PC-9 (cell line): ENCODE measurements around the gene PRKAG2. TPM values are rescaled to one million over a fixed set of nuclear protein-coding genes. Genes with fewer than 3 reads are reported as not detected.
A peak's percentile ranks its signal among the peaks of the same experiment; 100 is the strongest.

Experiments
- BruUV-seq: library from RNA; stranded (reverse); fragments of 400-500 nt; replicated peaks from 2 replicates; lab custom pipeline; 2021; lab: Mats Ljungman, UMichigan
- CTCF ChIA-PET: fragments of 300-600 bp; sonication (Branson Sonifier 250); formaldehyde crosslinking; loops from one replicate; lab custom pipeline; 2022; ENCODE audit warnings: antibody characterized with exemption; lab: Charles Lee
- POLR2A ChIA-PET: fragments of 300-600 bp; sonication (Branson Sonifier 250); formaldehyde crosslinking; loops from one replicate; lab custom pipeline; 2022; ENCODE audit warnings: antibody characterized with exemption; ENCODE audit not compliant: unreplicated experiment; lab: Charles Lee
- DNase-seq, 2 experiments: peaks; one replicate each; pipeline versions ENCODE4 v3.0.0 to v3.0.0-alpha.2; 2015 to 2022; ENCODE audit warnings: mixed read lengths in 1 of 2
- H2AFZ ChIP-seq: fragments of 200-600 bp; sonication (generic); 2 replicates; pipeline ENCODE4 v1.8.1; 2017; ENCODE audit warnings: antibody characterized with exemption
- H3F3A ChIP-seq: fragments of 200-600 bp; sonication (generic); 2 replicates; pipeline ENCODE4 v1.8.1; 2017; ENCODE audit warnings: antibody characterized with exemption, mild to moderate bottlenecking, low read depth; ENCODE audit not compliant: insufficient read depth
- H3K27ac ChIP-seq: fragments of 200-600 bp; sonication (generic); 2 replicates; pipeline ENCODE4 v1.6.1; 2016; ENCODE audit warnings: mixed run types
- H3K27me3 ChIP-seq: fragments of 200-600 bp; sonication (generic); 2 replicates; pipeline ENCODE4 v1.6.1; 2016; ENCODE audit warnings: low read depth, mixed run types; ENCODE audit not compliant: insufficient read depth
- H3K36me3 ChIP-seq: fragments of 200-600 bp; sonication (generic); 2 replicates; pipeline ENCODE4 v1.6.1; 2016; ENCODE audit warnings: low read depth, mixed run types
- H3K4me1 ChIP-seq: fragments of 200-600 bp; sonication (generic); replicated peaks from 2 replicates; pipeline ENCODE4 v1.6.1; 2016; ENCODE audit warnings: mixed run types; ENCODE audit not compliant: insufficient read depth
- H3K4me2 ChIP-seq: fragments of 200-600 bp; sonication (generic); 2 replicates; pipeline ENCODE4 v1.6.1; 2017; ENCODE audit warnings: mixed run types
- H3K4me3 ChIP-seq: fragments of 200-600 bp; sonication (generic); 2 replicates; pipeline ENCODE4 v1.6.1; 2016; ENCODE audit warnings: mixed run types
- H3K79me2 ChIP-seq: fragments of 200-600 bp; sonication (generic); 2 replicates; pipeline ENCODE4 v1.6.1; 2017; ENCODE audit warnings: low read depth, mixed run types
- H3K9me2 ChIP-seq: fragments of 200-600 bp; sonication (generic); 2 replicates; pipeline ENCODE4 v1.8.1; 2017; ENCODE audit warnings: mild to moderate bottlenecking; ENCODE audit not compliant: insufficient read depth
- H3K9me3 ChIP-seq: fragments of 200-600 bp; sonication (generic); 2 replicates; pipeline ENCODE4 v1.8.1; 2016; ENCODE audit warnings: low read depth; ENCODE audit not compliant: insufficient read depth
- H4K20me1 ChIP-seq: fragments of 200-600 bp; sonication (generic); 2 replicates; pipeline ENCODE4 v1.8.1; 2017; ENCODE audit not compliant: insufficient read depth
- EZH2 ChIP-seq: fragments of 200-600 bp; sonication (generic); IDR thresholded peaks from 2 replicates; pipeline ENCODE4 v1.8.0; 2017; ENCODE audit warnings: antibody characterized with exemption, low read depth
- intact Hi-C: fragments of 100-400 bp; cut with micrococcal nuclease; formaldehyde crosslinking; loops from one replicate; pipeline ENCODE4 v1.10.0; 2022; ENCODE audit not compliant: unreplicated experiment
- total RNA-seq: library from RNA; stranded (reverse); gene quantifications from 2 replicates; pipeline ENCODE4 v1.2.3, GENCODE V29; 2021
- TF ChIP-seq, protein P1 (sequence below): fragments of 200-600 bp; sonication (generic); conservative IDR thresholded peaks from 2 replicates; pipeline ENCODE4 v1.6.1; 2017; ENCODE audit warnings: mixed run types, antibody characterized with exemption, mild to moderate bottlenecking, moderate library complexity

The PRKAG2 gene
- total RNA-seq, 1 experiment from 2014 or later, result 37.3 TPM

- no peaks in the 10 kb centered on the region for H3K36me3 ChIP-seq
- no peaks in the 10 kb centered on the region for H3K27me3 ChIP-seq
- no peak for DNase-seq
- H3K9me2 ChIP-seq, result no peaks in the 10 kb centered on the region
- ChIA-PET POLR2A (interaction anchor here (0.5 kb wide), 1 partner anchor 317 kb away, joined by 7 read pairs; no protein-coding TSS in a partner anchor), CTCF (no interaction called here)
- H3K79me2 ChIP-seq, result no peaks in the 10 kb centered on the region
- no peaks in the 10 kb centered on the region for H3K9me3 ChIP-seq
- no peak overlapping the region for H2AFZ ChIP-seq
- no peak overlapping the region for H3K4me2 ChIP-seq
- H3F3A ChIP-seq, result peaks cover 41% of the 10 kb centered on the region
- TF ChIP-seq, protein P1, sequence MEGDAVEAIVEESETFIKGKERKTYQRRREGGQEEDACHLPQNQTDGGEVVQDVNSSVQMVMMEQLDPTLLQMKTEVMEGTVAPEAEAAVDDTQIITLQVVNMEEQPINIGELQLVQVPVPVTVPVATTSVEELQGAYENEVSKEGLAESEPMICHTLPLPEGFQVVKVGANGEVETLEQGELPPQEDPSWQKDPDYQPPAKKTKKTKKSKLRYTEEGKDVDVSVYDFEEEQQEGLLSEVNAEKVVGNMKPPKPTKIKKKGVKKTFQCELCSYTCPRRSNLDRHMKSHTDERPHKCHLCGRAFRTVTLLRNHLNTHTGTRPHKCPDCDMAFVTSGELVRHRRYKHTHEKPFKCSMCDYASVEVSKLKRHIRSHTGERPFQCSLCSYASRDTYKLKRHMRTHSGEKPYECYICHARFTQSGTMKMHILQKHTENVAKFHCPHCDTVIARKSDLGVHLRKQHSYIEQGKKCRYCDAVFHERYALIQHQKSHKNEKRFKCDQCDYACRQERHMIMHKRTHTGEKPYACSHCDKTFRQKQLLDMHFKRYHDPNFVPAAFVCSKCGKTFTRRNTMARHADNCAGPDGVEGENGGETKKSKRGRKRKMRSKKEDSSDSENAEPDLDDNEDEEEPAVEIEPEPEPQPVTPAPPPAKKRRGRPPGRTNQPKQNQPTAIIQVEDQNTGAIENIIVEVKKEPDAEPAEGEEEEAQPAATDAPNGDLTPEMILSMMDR, result no peak
- TF ChIP-seq EZH2, result no peak
- H3K4me3 ChIP-seq, result no peak overlapping the region
- no peak overlapping the region for H3K27ac ChIP-seq
- intact Hi-C loops, result no loop called here
- H3K4me1 ChIP-seq, result peaks cover 60% of the 10 kb centered on the region
- no peaks in the 10 kb centered on the region for H4K20me1 ChIP-seq
- BruUV-seq, result no TSS peak
These were observed 176.2 kb downstream of the PRKAG2 start for GRCh38 chr7:151700586-151701165.

GRCh38 chr7:151699928-151700319, 177.0 kb downstream of the PRKAG2 start:
- TF ChIP-seq, protein P1, result no peak
- no peak for TF ChIP-seq EZH2
- no peak overlapping the region for H3K4me3 ChIP-seq
- ChIA-PET POLR2A (no interaction called here), CTCF (no interaction called here)
- BruUV-seq, result no TSS peak
- no peaks in the 10 kb centered on the region for H3K9me2 ChIP-seq
- H3K36me3 ChIP-seq, result no peaks in the 10 kb centered on the region
- H2AFZ ChIP-seq, result no peak overlapping the region
- H4K20me1 ChIP-seq, result no peaks in the 10 kb centered on the region
- peaks cover 62% of the 10 kb centered on the region for H3K4me1 ChIP-seq
- no peaks in the 10 kb centered on the region for H3K27me3 ChIP-seq
- peak overlapping the region; percentile 60 for H3K27ac ChIP-seq
- no peaks in the 10 kb centered on the region for H3K79me2 ChIP-seq
- no peaks in the 10 kb centered on the region for H3K9me3 ChIP-seq
- intact Hi-C loops, result no loop called here
- no peak for DNase-seq
- H3F3A ChIP-seq, result peaks cover 41% of the 10 kb centered on the region
- H3K4me2 ChIP-seq, result peak overlapping the region; percentile 58

GRCh38 chr7:151699147-151699927, 177.6 kb downstream of the PRKAG2 start:
- H3K4me2 ChIP-seq, result peak overlapping the region; percentile 58
- H3K9me2 ChIP-seq, result no peaks in the 10 kb centered on the region
- intact Hi-C loops, result no loop called here
- no peak overlapping the region for H3K4me3 ChIP-seq
- H3K9me3 ChIP-seq, result no peaks in the 10 kb centered on the region
- ChIA-PET POLR2A (no interaction called here), CTCF (interaction anchor here (1.2 kb wide), 1 partner anchor 68 kb away, joined by 3 read pairs; no protein-coding TSS in a partner anchor)
- TF ChIP-seq EZH2, result no peak
- TF ChIP-seq, protein P1, result no peak
- DNase-seq, result peak; percentile 90 to 98
- H3K36me3 ChIP-seq, result no peaks in the 10 kb centered on the region
- H3K27me3 ChIP-seq, result no peaks in the 10 kb centered on the region
- H2AFZ ChIP-seq, result no peak overlapping the region
- H4K20me1 ChIP-seq, result no peaks in the 10 kb centered on the region
- peaks cover 46% of the 10 kb centered on the region for H3F3A ChIP-seq
- BruUV-seq, result no TSS peak
- H3K27ac ChIP-seq, result peak overlapping the region; percentile 60
- no peaks in the 10 kb centered on the region for H3K79me2 ChIP-seq
- H3K4me1 ChIP-seq, result peaks cover 67% of the 10 kb centered on the region
